ENCODE measurements around the gene A4GALT. TPM values are rescaled to one million over a fixed set of nuclear protein-coding genes. Genes with fewer than 3 reads are reported as not detected.
A peak's percentile ranks its signal among the peaks of the same experiment; 100 is the strongest.

A4GALT gene
- total RNA-seq, 4 donors from 2014 or later: 6.2 to 17.3 (median 9.1) TPM

DNA sequence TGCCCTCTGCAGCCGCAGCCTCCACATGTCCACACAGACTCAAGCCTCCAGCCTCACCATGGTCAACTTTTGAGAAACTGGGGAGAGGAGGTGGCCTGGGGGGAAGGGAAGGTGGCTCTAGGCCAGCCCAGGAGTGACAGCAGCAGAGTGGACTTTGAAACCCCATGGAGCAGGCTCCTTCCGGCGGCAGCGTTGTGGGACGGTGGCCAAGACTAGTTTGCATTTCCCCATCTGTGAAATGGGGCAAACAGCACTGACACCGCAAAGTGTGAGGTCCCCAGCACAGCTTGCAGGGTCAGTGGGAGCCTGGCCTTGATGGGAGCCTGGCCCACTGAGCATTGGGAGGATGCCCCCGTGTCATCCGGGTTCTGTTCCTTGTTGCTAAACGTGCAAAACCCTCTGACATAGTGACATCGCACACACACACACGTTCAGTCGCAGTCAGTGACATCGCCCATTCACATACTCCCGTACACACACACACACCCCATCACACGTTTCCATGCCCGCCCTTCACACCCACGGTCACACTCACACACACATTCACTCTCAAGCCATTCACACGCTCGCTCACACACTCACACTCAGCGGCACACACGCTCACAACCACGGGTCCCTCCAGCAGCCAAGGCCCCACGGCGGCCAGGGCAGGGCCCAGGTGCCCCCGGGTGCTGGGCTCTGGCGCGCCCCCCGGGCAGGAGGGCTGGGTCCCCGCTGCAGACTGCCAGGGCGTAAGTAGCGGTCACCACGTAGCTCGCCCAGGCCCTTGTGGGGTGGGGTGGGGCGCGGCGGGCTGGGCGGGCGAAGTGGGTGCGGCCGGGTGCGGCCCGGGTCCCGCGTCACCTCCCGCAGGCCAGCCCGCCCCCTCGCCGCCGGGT lies 72.1 kb downstream of the A4GALT start:
- no peaks in the 10 kb centered on the region for H3K36me3 ChIP-seq
- peaks cover 18 to 50% (median 35%) of the 10 kb centered on the region in 4 donors for H3K4me1 ChIP-seq
- peak overlapping the region; percentile 88 to 99 (median 94) for H3K27ac ChIP-seq
- H3K27me3 ChIP-seq: no peaks in the 10 kb centered on the region
- H3K4me3 ChIP-seq: peak overlapping the region; percentile 86 to 100 (median 96)
- no peaks in the 10 kb centered on the region for H3K9me3 ChIP-seq
- TF ChIP-seq POLR2A (IDR thresholded peaks at IDR 0.05) (peak; percentile 78 to 87), CTCF (IDR thresholded peaks at IDR 0.05) (no peak)
- DNase-seq: peak; percentile 56 to 90 (median 88)

GRCh38 chr22:42648017-42648367 lies 72.7 kb downstream of the A4GALT start:
- Histone ChIP-seq H3K4me3 (peak overlapping the region; percentile 86 to 100 (median 96)), H3K4me1 (peaks cover 18 to 56% (median 36%) of the 10 kb centered on the region in 4 donors)
- TF ChIP-seq CTCF (IDR thresholded peaks at IDR 0.05): no peak
- no peak for TF ChIP-seq POLR2A (IDR thresholded peaks at IDR 0.05)

GRCh38 chr22:42646569-42647525 lies 73.8 kb downstream of the A4GALT start:
- Histone ChIP-seq H3K27me3 (no peaks in the 10 kb centered on the region), H3K36me3 (no peaks in the 10 kb centered on the region), H3K4me3 (peak overlapping the region in 2 of 4 donors; percentile 43), H3K9me3 (no peaks in the 10 kb centered on the region), H3K27ac (peak overlapping the region; percentile 11 to 98 (median 74)), H3K4me1 (peaks cover 18 to 67% (median 36%) of the 10 kb centered on the region in 4 donors)
- peak in 1 of 3 donors; percentile 60 for DNase-seq
- TF ChIP-seq CTCF (IDR thresholded peaks at IDR 0.05): no peak
- no peak for TF ChIP-seq POLR2A (IDR thresholded peaks at IDR 0.05)

More at GRCh38 chr22:42648017-42648367, 72.7 kb downstream of the A4GALT start:
- peak overlapping the region; percentile 88 to 99 (median 94) for H3K27ac ChIP-seq
- no peaks in the 10 kb centered on the region for H3K36me3 ChIP-seq
- DNase-seq: no peak
- H3K27me3 ChIP-seq: no peaks in the 10 kb centered on the region
- no peaks in the 10 kb centered on the region for H3K9me3 ChIP-seq

GRCh38 chr22:42645938-42646568 lies 74.6 kb downstream of the A4GALT start:
- H3K27ac ChIP-seq: peak overlapping the region; percentile 42 to 98 (median 74)
- DNase-seq: peak in 2 of 3 donors; percentile 65 to 71
- H3K4me1 ChIP-seq: peaks cover 18 to 71% (median 36%) of the 10 kb centered on the region in 4 donors
- H3K27me3 ChIP-seq: no peaks in the 10 kb centered on the region
- peak overlapping the region in 2 of 4 donors; percentile 43 for H3K4me3 ChIP-seq
- no peaks in the 10 kb centered on the region for H3K9me3 ChIP-seq
- TF ChIP-seq POLR2A (IDR thresholded peaks at IDR 0.05) (peak in 1 of 2 donors; percentile 6), CTCF (IDR thresholded peaks at IDR 0.05) (no peak)
- no peaks in the 10 kb centered on the region for H3K36me3 ChIP-seq
